GM12801 (cell line): ENCODE measurements around the gene METAP1.

Experiments used
- CTCF ChIP-seq: IDR thresholded peaks from one replicate; pipeline ENCODE4 v1.5.1; 2011; ENCODE audit warnings: control low read depth; ENCODE audit not compliant: insufficient read length; ENCODE audit errors: extremely low read depth

The METAP1 gene

GRCh38 chr4:99062120-99062519 lies 66.6 kb downstream of the METAP1 start:
- TF ChIP-seq CTCF, result no peak

GRCh38 chr4:99067617-99068016 lies 72.1 kb downstream of the METAP1 start:
- no peak for TF ChIP-seq CTCF

GRCh38 chr4:99071159-99071558 lies 75.6 kb downstream of the METAP1 start:
- TF ChIP-seq CTCF, result no peak

GRCh38 chr4:99074816-99075215 lies 79.3 kb downstream of the METAP1 start:
- no peak for TF ChIP-seq CTCF

GRCh38 chr4:99076292-99076976 lies 80.9 kb downstream of the METAP1 start:
- TF ChIP-seq CTCF, result no peak

GRCh38 chr4:99077177-99077576 lies 81.7 kb downstream of the METAP1 start:
- TF ChIP-seq CTCF, result no peak

- TF ChIP-seq CTCF, result no peak
These were observed 82.8 kb downstream of the METAP1 start for GRCh38 chr4:99078336-99078735.
